K562 (cell line): ENCODE data around the gene ITPR1. TPM values are rescaled to one million over a fixed set of nuclear protein-coding genes. Genes with fewer than 3 reads are reported as not detected.

Experiments used
- ATAC-seq: fragments of 200-7000 bp; cut with Tn5 transposase; 3 replicates; pipeline ENCODE4 v1.9.1; 2020; ENCODE audit warnings: moderate library complexity
- BruUV-seq: library from RNA; stranded (reverse); fragments of 400-500 nt; replicated peaks from 2 replicates; lab custom pipeline; 2021; lab: Mats Ljungman, UMichigan
- CTCF ChIA-PET: fragments of 300-600 bp; formaldehyde crosslinking; extraction: SDS; loops from one replicate; lab custom pipeline; 2021; ENCODE audit warnings: low intra/inter-chr PET ratio; lab: Yijun Ruan, JAX
- POLR2A ChIA-PET: fragments of 300-600, 350-650 bp; sonication (Branson Sonifier 250); formaldehyde crosslinking; extraction: SDS; loops from one replicate; lab custom pipeline; 2021; ENCODE audit warnings: antibody characterized with exemption, inconsistent platforms; lab: Yijun Ruan, JAX
- DNase-seq, 4 experiments: peaks; one replicate each; pipeline versions ENCODE4 v3.0.0 to v3.0.0-alpha.2; 2011 to 2018; ENCODE audit warnings: low spot score in 3 of 4, mixed read lengths in 3 of 4; ENCODE audit errors: extremely low read depth in 1 of 4
- FAIRE-seq: peaks from 2 replicates; lab custom pipeline; 2011; peaks lifted over from hg19 to GRCh38; lab: Jason Lieb, UNC
- H2AFZ ChIP-seq: 2 replicates; pipeline ENCODE4 v1.6.0; 2011; ENCODE audit warnings: low read depth, low read length, control low read depth, inconsistent platforms
- H3K27ac ChIP-seq: fragments of 200-600 bp; 3 replicates; pipeline ENCODE4 v1.8.0; 2011; ENCODE audit warnings: low read depth, mild to moderate bottlenecking, control low read depth, inconsistent platforms, low read length, moderate library complexity, mixed read lengths; ENCODE audit errors: extremely low read depth
- H3K27me3 ChIP-seq, 2 experiments: fragments of 300-600 bp in 1 of 2; 2 replicates in 1 of 2; 3 replicates in 1 of 2; pipeline versions ENCODE4 v1.6.0 to v1.8.0; 2011; ENCODE audit warnings: inconsistent platforms in 2 of 2, low read length in 2 of 2, mild to moderate bottlenecking in 1 of 2, mixed read lengths in 1 of 2, moderate library complexity in 1 of 2; ENCODE audit not compliant: control insufficient read depth in 2 of 2, insufficient read depth in 2 of 2
- H3K36me3 ChIP-seq: fragments of 300-600 bp; 3 replicates; pipeline ENCODE4 v1.8.0; 2011; ENCODE audit warnings: mild to moderate bottlenecking, low read length, inconsistent platforms; ENCODE audit not compliant: control insufficient read depth, insufficient read depth
- H3K4me1 ChIP-seq, 2 experiments: fragments of 200-600 bp in 1 of 2; replicated peaks in 1 of 2; 2 replicates in 1 of 2; 3 replicates in 1 of 2; pipeline versions ENCODE4 v1.5.1 to v1.8.0; 2011; ENCODE audit warnings: inconsistent platforms in 2 of 2, low read length in 2 of 2, mild to moderate bottlenecking in 1 of 2, mixed read lengths in 1 of 2, moderate library complexity in 1 of 2; ENCODE audit not compliant: control insufficient read depth in 2 of 2, insufficient read depth in 2 of 2
- H3K4me2 ChIP-seq: 2 replicates; pipeline ENCODE4 v1.6.1; 2011; ENCODE audit warnings: low read length, control low read depth, inconsistent platforms, mixed read lengths; ENCODE audit not compliant: insufficient read depth
- H3K4me3 ChIP-seq: fragments of 200-600 bp; sonication (generic), shearing (Covaris generic); 2 replicates; pipeline ENCODE4 v1.5.1; 2016; ENCODE audit warnings: control low read depth, inconsistent platforms
- H3K79me2 ChIP-seq: fragments of 200-600 bp; 3 replicates; pipeline ENCODE4 v1.8.0; 2011; ENCODE audit warnings: low read length, inconsistent platforms; ENCODE audit not compliant: control insufficient read depth, insufficient read depth
- H3K9ac ChIP-seq, 2 experiments: 2 replicates each; pipeline versions ENCODE4 v1.6.0 to v1.6.1; 2011; ENCODE audit warnings: low read depth in 2 of 2, low read length in 2 of 2, control low read depth in 1 of 2, inconsistent platforms in 1 of 2, mild to moderate bottlenecking in 1 of 2, mixed read lengths in 1 of 2; ENCODE audit not compliant: insufficient read depth in 1 of 2
- H3K9me1 ChIP-seq: one replicate; pipeline ENCODE4 v1.6.0; 2011; ENCODE audit warnings: inconsistent platforms, mild to moderate bottlenecking, low read length, moderate library complexity; ENCODE audit not compliant: control insufficient read depth, insufficient read depth
- H3K9me3 ChIP-seq: replicated peaks from 2 replicates; pipeline ENCODE4 v1.5.1; 2011; ENCODE audit warnings: low read depth, low read length, inconsistent platforms; ENCODE audit not compliant: control insufficient read depth, insufficient read depth
- H4K20me1 ChIP-seq: replicated peaks from 2 replicates; pipeline ENCODE4 v1.6.1; 2011; ENCODE audit warnings: low read length, inconsistent platforms, mixed read lengths; ENCODE audit not compliant: control insufficient read depth, insufficient read depth
- MEIS2 ChIP-seq: fragments of 450-650 bp; IDR thresholded peaks from 2 replicates; pipeline ENCODE4 v1.6.1; 2014; ENCODE audit warnings: mild to moderate bottlenecking; ENCODE audit not compliant: partially characterized antibody
- ZNF121 ChIP-seq: sonication (generic); formaldehyde crosslinking; conservative IDR thresholded peaks from 2 replicates; pipeline ENCODE4 v1.8.0; 2022; ENCODE audit warnings: missing genetic modification reagents
- WGBS: fragments of 100-300 bp; shearing (Covaris generic); methylation state at CpG from one replicate; pipeline ENCODE4 v1.1.6; 2016; ENCODE audit warnings: low coverage, mixed read lengths; ENCODE audit not compliant: insufficient coverage; ENCODE audit errors: missing lambda C conversion rate; 5-methylcytosine and 5-hydroxymethylcytosine counted together
- in situ Hi-C: fragments of 300-500 bp; cut with MboI; formaldehyde crosslinking; loops from 4 replicates; pipeline ENCODE4 v1.15.0; 2018; ENCODE audit warnings: inconsistent platforms, mixed read lengths
- intact Hi-C: fragments of 100-400 bp; cut with micrococcal nuclease; formaldehyde crosslinking; loops from 2 replicates; pipeline ENCODE4 v1.14.2; 2022
- polyA plus RNA-seq, 8 experiments: library from polyadenylated mRNA; depleted of rRNA in 4 of 8; stranded (reverse) in 5 of 8; unstranded in 3 of 8; fragments of >200 nt; fragmentation: Nextera tagmentation in 2 of 8; fragmentation: Illumina TruSeq in 1 of 8; extraction: Ambion mirVana in 2 of 8; extraction: Trizol in 1 of 8; gene quantifications; 2 replicates each; pipeline versions ENCODE4 v1.2.1 to v1.2.3, GENCODE V29; 2011 to 2014; ENCODE audit warnings: inconsistent platforms in 1 of 8, missing spikeins in 1 of 8
- total RNA-seq, 7 experiments: library from RNA; depleted of rRNA in 6 of 7; stranded (reverse); fragments of >200 nt in 6 of 7; fragmentation: Illumina TruSeq in 2 of 7; extraction: Trizol in 2 of 7; gene quantifications; 2 replicates each; pipeline versions ENCODE4 v1.2.1 to v1.2.3, GENCODE V29; 2011 to 2021; ENCODE audit warnings: low replicate concordance in 1 of 7
- TF ChIP-seq, protein P1 (sequence below), 2 experiments: IDR thresholded peaks in 1 of 2; conservative IDR thresholded peaks in 1 of 2; 2 replicates each; pipeline ENCODE4 v1.6.1; 2016; ENCODE audit warnings: low read depth in 2 of 2, mild to moderate bottlenecking in 1 of 2, missing compliant biosample characterization in 1 of 2, missing genetic modification characterization in 1 of 2, moderate library complexity in 1 of 2
- TF ChIP-seq, protein P2 (sequence below): fragments of 250-450 bp; sonication (Bioruptor Pico); IDR thresholded peaks from 2 replicates; pipeline ENCODE4 v1.5.0; 2021; ENCODE audit warnings: mild to moderate bottlenecking, moderate library complexity
- TF ChIP-seq, protein P3 (sequence below): fragments of 450-650 bp; IDR thresholded peaks from 2 replicates; pipeline ENCODE4 v1.6.1; 2016

ITPR1 gene
- total and polyA plus RNA-seq, 9 of the 15 experiments (the other 6 are each of a cell fraction or from before 2014, with no cell fraction given) = 22.4 to 40.0 (median 27.4) TPM

DNA sequence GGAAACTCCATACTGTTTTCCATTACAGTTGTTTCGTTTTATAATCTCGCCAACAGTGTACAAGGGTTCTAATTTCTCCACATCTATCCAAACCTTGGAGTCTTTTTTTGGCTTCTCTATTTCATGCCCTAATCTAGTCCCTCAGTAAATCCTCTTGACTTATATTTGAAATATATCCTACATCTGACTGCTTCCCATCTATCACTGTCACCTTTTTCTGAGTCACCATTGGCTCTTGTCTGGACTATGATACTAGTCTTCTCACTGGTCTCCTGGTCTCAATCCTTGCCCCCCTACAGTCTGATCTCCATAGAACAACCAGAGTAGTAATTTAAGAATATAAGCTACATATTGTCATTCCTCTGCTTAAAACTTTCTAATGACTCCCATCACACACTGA, 80.0 kb downstream of the ITPR1 start:
- ATAC-seq = 0 out of 3 replicates have a peak, but pooled peaks have one; percentile 18
- H3K4me2 ChIP-seq = no peak overlapping the region
- ChIA-PET POLR2A (no interaction called here), CTCF (no interaction called here)
- no peaks in the 10 kb centered on the region for H3K79me2 ChIP-seq
- H3K9me3 ChIP-seq = no peaks in the 10 kb centered on the region
- H2AFZ ChIP-seq = no peak overlapping the region
- TF ChIP-seq, protein P1, sequence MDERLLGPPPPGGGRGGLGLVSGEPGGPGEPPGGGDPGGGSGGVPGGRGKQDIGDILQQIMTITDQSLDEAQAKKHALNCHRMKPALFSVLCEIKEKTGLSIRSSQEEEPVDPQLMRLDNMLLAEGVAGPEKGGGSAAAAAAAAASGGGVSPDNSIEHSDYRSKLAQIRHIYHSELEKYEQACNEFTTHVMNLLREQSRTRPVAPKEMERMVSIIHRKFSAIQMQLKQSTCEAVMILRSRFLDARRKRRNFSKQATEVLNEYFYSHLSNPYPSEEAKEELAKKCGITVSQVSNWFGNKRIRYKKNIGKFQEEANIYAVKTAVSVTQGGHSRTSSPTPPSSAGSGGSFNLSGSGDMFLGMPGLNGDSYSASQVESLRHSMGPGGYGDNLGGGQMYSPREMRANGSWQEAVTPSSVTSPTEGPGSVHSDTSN (CRISPR knock-in tag; IDR thresholded peaks at IDR 0.05; ENCODE audit: low read depth) = peak; percentile 44; the same call in 1 of the 2 replicates
- TF ChIP-seq, protein P1 (tag; conservative IDR thresholded peaks at IDR 0.05; ENCODE audit: low read depth) = peak; percentile 90
- TF ChIP-seq, protein P2, sequence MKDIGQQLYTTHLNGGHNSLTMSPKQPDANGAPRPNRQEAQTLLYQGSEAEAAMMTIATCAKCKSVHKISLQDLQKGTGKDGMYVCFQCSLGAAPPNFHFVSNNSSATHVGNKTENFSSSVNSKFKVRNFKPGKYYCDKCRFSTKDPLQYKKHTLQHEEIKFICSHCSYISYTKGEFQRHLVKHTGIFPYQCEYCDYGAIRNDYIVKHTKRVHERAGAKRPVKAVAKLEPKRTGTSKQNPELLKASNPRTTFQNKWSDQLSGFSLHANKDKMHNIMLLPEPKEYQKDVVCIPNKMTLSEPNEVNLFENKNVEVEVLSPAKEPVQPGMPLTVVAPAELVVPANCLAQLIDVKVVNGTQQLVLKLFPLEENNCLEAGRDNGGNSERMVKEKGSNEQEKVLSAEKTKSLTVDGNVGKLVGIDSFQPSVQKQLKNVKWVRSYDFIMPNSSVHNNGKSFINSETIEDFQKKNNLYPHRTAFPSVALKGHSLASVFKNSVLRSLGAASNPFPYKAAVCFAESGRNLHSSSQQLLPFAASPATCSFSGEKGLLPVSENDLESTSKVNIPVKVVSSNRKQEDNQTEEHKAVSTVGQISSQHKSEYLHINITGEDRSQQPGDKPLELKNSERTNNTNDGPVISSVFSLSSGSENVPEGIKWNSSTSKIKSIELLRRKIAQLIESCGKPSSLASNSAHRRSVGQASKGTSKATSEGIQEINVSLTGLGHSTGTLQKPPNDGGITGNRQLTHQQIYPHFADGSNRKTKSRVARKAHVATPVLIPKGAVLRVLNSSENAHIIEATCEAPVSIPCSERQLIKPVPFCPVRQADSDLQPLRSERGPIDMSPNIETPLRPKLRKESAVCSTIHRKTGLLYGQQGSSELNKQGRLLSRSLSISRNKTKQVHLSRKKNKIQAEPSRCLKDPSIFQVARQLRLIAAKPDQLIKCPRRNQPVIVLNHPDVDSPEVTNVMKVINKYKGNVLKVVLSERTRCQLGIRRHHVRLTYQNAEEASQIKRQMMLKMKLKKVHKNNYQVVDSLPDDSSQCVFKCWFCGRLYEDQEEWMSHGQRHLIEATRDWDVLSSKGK (CRISPR knock-in tag) = no peak
- TF ChIP-seq MEIS2 (peak; percentile 90), ZNF121 (CRISPR knock-in tag) (no peak)
- TF ChIP-seq, protein P3, sequence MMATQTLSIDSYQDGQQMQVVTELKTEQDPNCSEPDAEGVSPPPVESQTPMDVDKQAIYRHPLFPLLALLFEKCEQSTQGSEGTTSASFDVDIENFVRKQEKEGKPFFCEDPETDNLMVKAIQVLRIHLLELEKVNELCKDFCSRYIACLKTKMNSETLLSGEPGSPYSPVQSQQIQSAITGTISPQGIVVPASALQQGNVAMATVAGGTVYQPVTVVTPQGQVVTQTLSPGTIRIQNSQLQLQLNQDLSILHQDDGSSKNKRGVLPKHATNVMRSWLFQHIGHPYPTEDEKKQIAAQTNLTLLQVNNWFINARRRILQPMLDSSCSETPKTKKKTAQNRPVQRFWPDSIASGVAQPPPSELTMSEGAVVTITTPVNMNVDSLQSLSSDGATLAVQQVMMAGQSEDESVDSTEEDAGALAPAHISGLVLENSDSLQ = peak; percentile 90
- no peak overlapping the region for H3K27ac ChIP-seq
- H3K9me1 ChIP-seq = no peaks in the 10 kb centered on the region
- H4K20me1 ChIP-seq = no peaks in the 10 kb centered on the region
- in situ Hi-C loops (no loop called here), intact Hi-C loops (no loop called here)
- H3K4me1 ChIP-seq = peaks cover 3 to 9% of the 10 kb centered on the region in 2 experiments; a peak in 2 of 5 replicates
- 84% methylated on average over 2 of the region's 2 CpGs for WGBS
- H3K4me3 ChIP-seq = no peak overlapping the region
- no peak for DNase-seq
- no TSS peak for BruUV-seq
- FAIRE-seq = no peak
- H3K36me3 ChIP-seq = no peaks in the 10 kb centered on the region
- H3K27me3 ChIP-seq = no peaks in the 10 kb centered on the region; a peak in 1 of 5 replicates
- no peak overlapping the region for H3K9ac ChIP-seq
